Thoracic aorta (tissue), 2 donors: ENCODE results near the gene PARN. TPM values are rescaled to one million over a fixed set of nuclear protein-coding genes. Genes with fewer than 3 reads are reported as not detected.
"Not testable (repeated sequence)": the region's sequence is repeated elsewhere in the genome, so short reads cannot be mapped to it uniquely, and the experiment has no call there.

Experiments
- ATAC-seq: fragments of 150-250 bp; one replicate; pipeline ENCODE4 v1.8.0; 2017; ENCODE audit warnings: low read depth; ENCODE audit not compliant: insufficient number of reproducible peaks, low FRiP score
- DNase-seq: peaks from one replicate; pipeline ENCODE4 v3.0.0-alpha.2; 2020; ENCODE audit warnings: low spot score
- H3K27ac ChIP-seq, 2 donors: fragments of 200-600 bp; sonication (generic); 1 replicate in 1 of 2; 2 replicates in 1 of 2; pipeline ENCODE4 v1.5.1; 2016; ENCODE audit warnings: mild to moderate bottlenecking in 2 of 2, moderate library complexity in 2 of 2
- H3K27me3 ChIP-seq: fragments of 200-600 bp; sonication (generic); replicated peaks from 2 replicates; pipeline ENCODE4 v1.6.0; 2016; ENCODE audit warnings: mild to moderate bottlenecking; ENCODE audit not compliant: insufficient read depth
- H3K36me3 ChIP-seq: fragments of 200-600 bp; sonication (generic); one replicate; pipeline ENCODE4 v1.5.1; 2016
- H3K4me1 ChIP-seq, 2 donors: fragments of 200-600 bp; sonication (generic); 1 replicate in 1 of 2; 2 replicates in 1 of 2; pipeline versions ENCODE4 v1.5.1 to v1.6.0; 2016; ENCODE audit warnings: low read depth in 2 of 2, mild to moderate bottlenecking in 1 of 2; ENCODE audit not compliant: control insufficient read depth in 1 of 2
- H3K4me3 ChIP-seq: fragments of 200-600 bp; sonication (generic); 2 replicates; pipeline ENCODE4 v1.5.1; 2016; ENCODE audit warnings: mild to moderate bottlenecking
- H3K9me3 ChIP-seq: fragments of 200-600 bp; sonication (generic); 2 replicates; pipeline ENCODE4 v1.5.1; 2016
- total RNA-seq, 2 donors: library from RNA; depleted of rRNA; stranded (reverse); fragments of >200 nt; gene quantifications; one replicate each; pipeline versions ENCODE4 v1.1.0 to v1.2.3, GENCODE V29; 2016
- TF ChIP-seq, protein P1 (sequence below): fragments of 200-600 bp; sonication (generic); IDR thresholded peaks from one replicate; pipeline ENCODE4 v1.5.1; 2019; ENCODE audit warnings: antibody characterized with exemption

Gene PARN
- total RNA-seq, 2 donors from 2014 or later: 51.0 to 66.7 TPM

DNA sequence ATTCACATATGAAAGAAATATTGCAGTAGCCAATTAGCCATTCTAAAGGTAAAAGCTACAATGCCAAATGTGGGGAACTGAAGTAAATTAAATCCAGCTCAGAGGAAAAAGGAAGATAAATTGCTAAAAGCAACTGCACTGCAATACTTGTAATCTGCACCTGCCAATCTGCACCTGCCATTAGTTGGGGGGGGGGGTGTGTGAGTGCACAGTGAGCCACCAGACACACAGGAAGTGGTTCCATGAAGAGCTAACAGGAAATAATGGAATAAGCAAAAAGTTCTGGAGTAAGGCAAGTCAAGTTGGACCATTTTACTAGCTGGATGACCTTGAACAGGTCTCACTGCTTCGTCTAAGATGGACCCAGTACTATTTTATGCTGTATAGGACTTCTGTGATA lies 191.8 kb downstream of the PARN start:
- Histone ChIP-seq H3K4me3 (no peak overlapping the region), H3K27ac (no peak overlapping the region), H3K4me1 (no peaks in the 10 kb centered on the region), H3K36me3 (peaks cover 3% of the 10 kb centered on the region), H3K9me3 (no peaks in the 10 kb centered on the region), H3K27me3 (no peaks in the 10 kb centered on the region)
- DNase-seq: no peak
- TF ChIP-seq, protein P1, sequence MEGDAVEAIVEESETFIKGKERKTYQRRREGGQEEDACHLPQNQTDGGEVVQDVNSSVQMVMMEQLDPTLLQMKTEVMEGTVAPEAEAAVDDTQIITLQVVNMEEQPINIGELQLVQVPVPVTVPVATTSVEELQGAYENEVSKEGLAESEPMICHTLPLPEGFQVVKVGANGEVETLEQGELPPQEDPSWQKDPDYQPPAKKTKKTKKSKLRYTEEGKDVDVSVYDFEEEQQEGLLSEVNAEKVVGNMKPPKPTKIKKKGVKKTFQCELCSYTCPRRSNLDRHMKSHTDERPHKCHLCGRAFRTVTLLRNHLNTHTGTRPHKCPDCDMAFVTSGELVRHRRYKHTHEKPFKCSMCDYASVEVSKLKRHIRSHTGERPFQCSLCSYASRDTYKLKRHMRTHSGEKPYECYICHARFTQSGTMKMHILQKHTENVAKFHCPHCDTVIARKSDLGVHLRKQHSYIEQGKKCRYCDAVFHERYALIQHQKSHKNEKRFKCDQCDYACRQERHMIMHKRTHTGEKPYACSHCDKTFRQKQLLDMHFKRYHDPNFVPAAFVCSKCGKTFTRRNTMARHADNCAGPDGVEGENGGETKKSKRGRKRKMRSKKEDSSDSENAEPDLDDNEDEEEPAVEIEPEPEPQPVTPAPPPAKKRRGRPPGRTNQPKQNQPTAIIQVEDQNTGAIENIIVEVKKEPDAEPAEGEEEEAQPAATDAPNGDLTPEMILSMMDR: no peak
- ATAC-seq: no peak

DNA sequence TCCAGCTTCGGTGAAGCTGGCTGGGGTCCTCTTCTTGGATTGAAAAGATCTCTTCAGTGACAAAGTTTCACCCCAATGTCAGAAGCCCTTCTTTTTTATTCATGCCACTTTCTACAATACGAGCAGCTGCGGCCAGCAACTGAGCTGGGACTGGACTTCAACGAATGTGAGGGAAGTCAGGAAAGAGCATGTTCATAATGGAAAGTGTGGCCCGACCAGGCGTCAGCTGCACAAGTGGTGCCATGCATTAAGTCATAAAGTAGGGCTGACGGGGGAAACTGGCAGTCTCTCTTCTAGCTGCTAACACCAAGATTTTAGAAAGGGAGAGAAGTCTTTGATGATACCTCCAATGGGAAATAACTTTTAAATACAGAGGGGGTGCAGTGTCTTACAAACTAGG lies 192.6 kb downstream of the PARN start:
- no peak overlapping the region for H3K27ac ChIP-seq
- H3K27me3 ChIP-seq: no peaks in the 10 kb centered on the region
- peaks cover 3% of the 10 kb centered on the region for H3K36me3 ChIP-seq
- TF ChIP-seq, protein P1: no peak
- H3K9me3 ChIP-seq: no peaks in the 10 kb centered on the region
- DNase-seq (no peak), ATAC-seq (no peak)
- H3K4me3 ChIP-seq: no peak overlapping the region
- no peaks in the 10 kb centered on the region for H3K4me1 ChIP-seq

DNA sequence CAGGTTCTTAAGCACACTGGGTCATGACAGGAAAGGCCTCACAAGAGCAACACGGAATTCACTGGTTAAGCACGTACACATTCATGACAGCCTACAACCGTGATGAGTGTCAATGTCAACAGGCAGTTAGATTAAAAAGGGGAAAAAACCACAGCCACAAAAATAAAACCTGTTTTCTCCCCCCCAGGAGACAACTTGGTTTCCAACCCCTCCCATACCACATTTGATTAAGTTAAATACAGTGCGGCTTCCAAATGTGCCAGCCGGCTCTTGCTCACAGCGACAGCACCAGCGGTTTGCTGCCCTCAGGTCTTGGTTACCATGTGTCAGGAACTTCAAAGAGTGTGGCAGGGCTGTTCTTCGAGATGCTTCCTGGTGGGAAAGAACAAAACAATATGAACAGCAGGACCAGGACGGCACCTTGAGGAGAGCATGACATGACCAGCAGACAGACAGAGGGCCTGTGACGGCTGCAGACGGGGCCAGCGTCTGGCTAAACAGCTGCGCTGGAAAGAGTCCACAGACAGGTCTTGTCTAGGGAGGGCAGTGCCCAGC lies 193.6 kb downstream of the PARN start:
- TF ChIP-seq, protein P1: no peak
- Histone ChIP-seq H3K4me3 (no peak overlapping the region), H3K4me1 (no peaks in the 10 kb centered on the region), H3K9me3 (no peaks in the 10 kb centered on the region), H3K27ac (no peak overlapping the region), H3K36me3 (peaks cover 3% of the 10 kb centered on the region), H3K27me3 (no peaks in the 10 kb centered on the region)
- DNase-seq: no peak
- no peak for ATAC-seq

DNA sequence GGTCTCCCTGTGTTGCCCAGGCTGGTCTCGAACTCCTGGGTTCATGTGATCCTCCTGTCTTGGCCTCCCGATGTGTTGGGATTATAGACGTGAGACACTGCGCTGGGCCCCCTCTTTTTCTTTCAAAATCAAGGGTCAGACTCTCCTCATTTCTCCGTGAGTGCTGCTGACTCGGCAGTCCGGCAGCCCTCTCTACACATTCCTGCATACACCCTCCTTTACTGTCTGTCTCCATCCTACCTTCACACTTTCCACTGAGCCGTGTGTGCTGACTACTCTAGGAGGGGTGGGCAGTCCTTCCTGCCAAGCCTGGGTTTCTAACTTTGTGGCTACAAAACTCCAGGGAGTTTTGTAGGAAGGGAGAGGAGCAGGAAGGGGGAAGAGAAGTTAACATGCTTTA lies 195.2 kb downstream of the PARN start:
- TF ChIP-seq, protein P1: no peak
- no peaks in the 10 kb centered on the region for H3K27me3 ChIP-seq
- no peak overlapping the region for H3K27ac ChIP-seq
- ATAC-seq: no peak
- DNase-seq: no peak
- no peak overlapping the region for H3K4me3 ChIP-seq
- H3K4me1 ChIP-seq: no peaks in the 10 kb centered on the region
- no peaks in the 10 kb centered on the region for H3K9me3 ChIP-seq
- peaks cover 3% of the 10 kb centered on the region for H3K36me3 ChIP-seq

DNA sequence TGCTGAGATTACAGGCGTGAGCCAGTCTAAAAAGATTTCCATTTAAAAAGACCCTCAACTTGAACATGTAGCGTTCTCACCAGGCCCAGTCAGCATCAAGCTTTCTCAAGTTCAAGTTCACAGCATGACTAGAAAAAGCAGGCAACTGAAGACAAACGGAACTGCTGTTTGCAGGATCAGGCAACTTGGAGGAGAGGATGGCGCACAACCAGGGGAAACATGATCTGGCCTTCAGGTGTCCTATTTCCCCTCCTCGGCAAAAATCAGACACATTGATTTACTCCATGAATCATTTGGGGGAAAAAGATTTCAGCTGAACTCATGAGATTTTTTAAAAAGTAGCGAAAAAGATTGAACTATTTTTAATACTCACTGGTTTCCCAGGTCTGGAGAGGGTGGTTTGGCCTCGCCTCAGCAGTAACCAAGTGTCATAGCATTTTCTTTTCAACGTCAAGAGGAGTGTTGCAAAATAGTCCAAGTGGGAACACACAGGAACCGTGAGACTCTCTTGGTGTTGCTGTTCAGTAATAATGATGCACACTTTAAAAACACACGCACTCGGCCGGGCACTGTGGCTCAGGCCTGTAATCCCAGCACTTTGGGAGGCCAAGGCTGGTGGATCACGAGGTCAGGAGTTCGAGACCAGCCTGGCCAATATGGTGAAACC lies 201.0 kb downstream of the PARN start:
- not testable (repeated sequence) for DNase-seq, ATAC-seq

More for the DNA sequence above, 201.0 kb downstream of the PARN start:
- not testable (repeated sequence) for H3K4me1 ChIP-seq, H3K27me3 ChIP-seq, H3K9me3 ChIP-seq, H3K4me3 ChIP-seq, H3K36me3 ChIP-seq, H3K27ac ChIP-seq
